Measurements from ENCODE around the gene AOAH.

The AOAH gene

GRCh38 chr7:36690514-36691187 is 33.6 kb downstream of the AOAH start:
- no peak for DNase-seq

- no peak for DNase-seq
Measured at GRCh38 chr7:36690041-36690440, 34.3 kb downstream of the AOAH start.

- DNase-seq, result no peak
Measured at GRCh38 chr7:36686499-36686898, 37.8 kb downstream of the AOAH start.

GRCh38 chr7:36684954-36685353 is 39.3 kb downstream of the AOAH start:
- no peak for DNase-seq

- no peak for DNase-seq
Measured at GRCh38 chr7:36683695-36684357, 40.5 kb downstream of the AOAH start.

- no peak for DNase-seq
Measured at GRCh38 chr7:36683111-36683510, 41.2 kb downstream of the AOAH start.

- no peak for DNase-seq
Measured at GRCh38 chr7:36682102-36682501, 42.2 kb downstream of the AOAH start.

GRCh38 chr7:36677769-36678437 is 46.4 kb downstream of the AOAH start:
- DNase-seq, result no peak

- no peak for DNase-seq
Measured at GRCh38 chr7:36673703-36674102, 50.6 kb downstream of the AOAH start.

GRCh38 chr7:36671432-36671829 is 52.9 kb downstream of the AOAH start:
- DNase-seq, result no peak

GRCh38 chr7:36670585-36671431 is 53.5 kb downstream of the AOAH start:
- DNase-seq, result peak; percentile 62

GRCh38 chr7:36668750-36669149 is 55.5 kb downstream of the AOAH start:
- DNase-seq, result no peak

GRCh38 chr7:36668080-36668479 is 56.2 kb downstream of the AOAH start:
- DNase-seq, result no peak

GRCh38 chr7:36667007-36667745 is 57.1 kb downstream of the AOAH start:
- DNase-seq, result no peak

- no peak for DNase-seq
Measured at GRCh38 chr7:36663481-36663880, 60.8 kb downstream of the AOAH start.

- no peak for DNase-seq
Measured at GRCh38 chr7:36661135-36661840, 63.0 kb downstream of the AOAH start.

GRCh38 chr7:36659638-36660341 is 64.5 kb downstream of the AOAH start:
- DNase-seq, result no peak

- no peak for DNase-seq
Measured at GRCh38 chr7:36659172-36659516, 65.2 kb downstream of the AOAH start.

- no peak for DNase-seq
Measured at GRCh38 chr7:36658335-36659171, 65.7 kb downstream of the AOAH start.

- DNase-seq, result no peak
Measured at GRCh38 chr7:36657036-36657660, 67.1 kb downstream of the AOAH start.

Measured in DMS79 treated with DMSO at 0.1 percent for 48 hours (cell line).